K562 (cell line): ENCODE data around the gene GIT2. TPM values are rescaled to one million over a fixed set of nuclear protein-coding genes. Genes with fewer than 3 reads are reported as not detected.

Source experiments
- ATF4 ChIP-seq: fragments of 450-650 bp; formaldehyde crosslinking; IDR thresholded peaks from 2 replicates; pipeline ENCODE4 v1.4.0; 2022; ENCODE audit warnings: mild to moderate bottlenecking, moderate library complexity
- DMBX1 ChIP-seq: fragments of 250-450 bp; sonication (Bioruptor Pico); IDR thresholded peaks from 2 replicates; pipeline ENCODE4 v1.8.0; 2022; ENCODE audit warnings: inconsistent platforms, mild to moderate bottlenecking, moderate library complexity, borderline replicate concordance
- FOSL1 ChIP-seq: fragments of 200-800 bp; sonication (Bioruptor generic); conservative IDR thresholded peaks from 2 replicates; pipeline ENCODE4 v1.6.1; 2016; ENCODE audit warnings: missing genetic modification characterization, missing compliant biosample characterization
- HOMEZ ChIP-seq: fragments of 250-450 bp; sonication (Bioruptor Pico); IDR thresholded peaks from 2 replicates; pipeline ENCODE4 v1.4.0; 2020; ENCODE audit warnings: mild to moderate bottlenecking, moderate library complexity
- MAZ ChIP-seq, 2 experiments: fragments of 450-650 bp in 1 of 2; sonication (generic) in 1 of 2; formaldehyde crosslinking; IDR thresholded peaks in 1 of 2; conservative IDR thresholded peaks in 1 of 2; 2 replicates each; pipeline versions ENCODE4 v1.4.0 to v1.5.0; 2020; ENCODE audit warnings: mild to moderate bottlenecking in 1 of 2, missing genetic modification reagents in 1 of 2
- MCM7 ChIP-seq, 2 experiments: fragments of 450-650 bp; IDR thresholded peaks; 2 replicates each; pipeline ENCODE4 v1.6.1; 2016 to 2018
- NCOA2 ChIP-seq, 2 experiments: fragments of 450-650 bp; IDR thresholded peaks; 2 replicates each; pipeline ENCODE4 v1.6.1; 2018; ENCODE audit warnings: mild to moderate bottlenecking in 2 of 2, moderate library complexity in 1 of 2; ENCODE audit not compliant: partially characterized antibody in 2 of 2
- NFYB ChIP-seq: IDR thresholded peaks from 2 replicates; pipeline ENCODE4 v1.6.1; 2011; ENCODE audit warnings: mild to moderate bottlenecking, moderate library complexity; ENCODE audit not compliant: insufficient read length; ENCODE audit errors: extremely low read depth
- NR2C2 ChIP-seq, 2 experiments: fragments of 200-800 bp in 1 of 2; sonication (Bioruptor generic) in 1 of 2; sonication (generic) in 1 of 2; formaldehyde crosslinking in 1 of 2; IDR thresholded peaks; 2 replicates each; pipeline versions ENCODE4 v1.6.1 to v1.8.0; 2016 to 2022; ENCODE audit warnings: mild to moderate bottlenecking in 1 of 2, missing compliant biosample characterization in 1 of 2, missing genetic modification characterization in 1 of 2, missing genetic modification reagents in 1 of 2
- PYGO2 ChIP-seq: fragments of 450-650 bp; IDR thresholded peaks from 2 replicates; pipeline ENCODE4 v1.6.1; 2016; ENCODE audit warnings: mild to moderate bottlenecking, missing genetic modification characterization, moderate library complexity, missing compliant biosample characterization
- RBM17 ChIP-seq: fragments of 200-400 bp; formaldehyde crosslinking; IDR thresholded peaks from 2 replicates; pipeline ENCODE4 v1.6.1; 2017; ENCODE audit warnings: low read depth, mild to moderate bottlenecking, low read length, borderline replicate concordance
- STAG1 ChIP-seq: sonication (generic); formaldehyde crosslinking; IDR thresholded peaks from 2 replicates; pipeline ENCODE4 v1.5.0; 2020; ENCODE audit warnings: missing genetic modification reagents, borderline replicate concordance
- STAT5B ChIP-seq: fragments of 250-450 bp; sonication (Bioruptor Pico); IDR thresholded peaks from 2 replicates; pipeline ENCODE4 v1.8.0; 2021; ENCODE audit warnings: mild to moderate bottlenecking, inconsistent platforms
- THRA ChIP-seq: fragments of 450-650 bp; IDR thresholded peaks from 2 replicates; pipeline ENCODE4 v1.6.1; 2017; ENCODE audit warnings: mild to moderate bottlenecking, moderate library complexity
- ZNF3 ChIP-seq: fragments of 250-450 bp; sonication (Bioruptor Pico); IDR thresholded peaks from 2 replicates; pipeline ENCODE4 v1.5.0; 2021; ENCODE audit warnings: mild to moderate bottlenecking, moderate library complexity
- ZNF609 ChIP-seq: sonication (generic); formaldehyde crosslinking; IDR thresholded peaks from 2 replicates; pipeline ENCODE4 v1.8.1; 2023; ENCODE audit warnings: missing genetic modification reagents, mild to moderate bottlenecking, borderline replicate concordance
- ZNF644 ChIP-seq: fragments of 200-800 bp; sonication (Bioruptor generic); IDR thresholded peaks from 2 replicates; pipeline ENCODE4 v1.6.1; 2016; ENCODE audit warnings: low read depth, missing genetic modification characterization, missing compliant biosample characterization
- ZNF696 ChIP-seq: fragments of 250-450 bp; sonication (Bioruptor Pico); conservative IDR thresholded peaks from 2 replicates; pipeline ENCODE4 v1.4.0; 2020; ENCODE audit warnings: mild to moderate bottlenecking, moderate library complexity
- polyA plus RNA-seq, 8 experiments: library from polyadenylated mRNA; depleted of rRNA in 4 of 8; stranded (reverse) in 5 of 8; unstranded in 3 of 8; fragments of >200 nt; fragmentation: Nextera tagmentation in 2 of 8; fragmentation: Illumina TruSeq in 1 of 8; extraction: Ambion mirVana in 2 of 8; extraction: Trizol in 1 of 8; gene quantifications; 2 replicates each; pipeline versions ENCODE4 v1.2.1 to v1.2.3, GENCODE V29; 2011 to 2014; ENCODE audit warnings: inconsistent platforms in 1 of 8, missing spikeins in 1 of 8
- total RNA-seq, 7 experiments: library from RNA; depleted of rRNA in 6 of 7; stranded (reverse); fragments of >200 nt in 6 of 7; fragmentation: Illumina TruSeq in 2 of 7; extraction: Trizol in 2 of 7; gene quantifications; 2 replicates each; pipeline versions ENCODE4 v1.2.1 to v1.2.3, GENCODE V29; 2011 to 2021; ENCODE audit warnings: low replicate concordance in 1 of 7

GIT2 gene
- total and polyA plus RNA-seq, 9 of the 15 experiments (the other 6 are each of a cell fraction or from before 2014, with no cell fraction given): 4.0 to 30.4 (median 23.5) TPM

- TF ChIP-seq ZNF609 (CRISPR knock-in tag) (peak; percentile 85; the same call in 1 of the 2 replicates), PYGO2 (tag) (no peak), ZNF3 (no peak), NCOA2 (IDR thresholded peaks at IDR 0.05; ENCODE audit: partially characterized antibody in 2 of 2) (no peak), MCM7 (IDR thresholded peaks at IDR 0.05) (no peak), FOSL1 (tag) (no peak), MAZ (CRISPR knock-in tag; conservative IDR thresholded peaks at IDR 0.05 in 1 of 2, IDR thresholded peaks at IDR 0.05 in 1 of 2) (peak; percentile 67 to 70; a peak in 3 of 4 replicates), DMBX1 (CRISPR knock-in tag) (peak; percentile 78; the same call in 1 of the 2 replicates), ZNF644 (tag) (no peak), RBM17 (no peak), NR2C2 (CRISPR knock-in tag; IDR thresholded peaks at IDR 0.05) (peak; percentile 78), NR2C2 (tag; IDR thresholded peaks at IDR 0.05) (peak; percentile 86), NFYB (no peak), ATF4 (CRISPR knock-in tag) (no peak), ZNF696 (CRISPR knock-in tag) (no peak), STAT5B (CRISPR knock-in tag) (no peak), STAG1 (CRISPR knock-in tag) (no peak), HOMEZ (CRISPR knock-in tag) (no peak), THRA (no peak)
These were observed 2.9 kb upstream of the GIT2 start, which contains the start of gene ANKRD13A (continued) for GRCh38 chr12:109998904-109999648.
